SK-N-SH treated with all-trans-retinoic acid at 6 μM for 48 hours (cell line): ENCODE results near the gene AUTS2.

Source experiments
- ATAC-seq: fragments of 200-7000 bp; cut with Tn5 transposase; 3 replicates; pipeline ENCODE4 v1.9.1; 2020; ENCODE audit warnings: mild to moderate bottlenecking, moderate library complexity
- ARNTL ChIP-seq: fragments of 450-650 bp; formaldehyde crosslinking; IDR thresholded peaks from 2 replicates; pipeline ENCODE4 v1.5.0; 2020; ENCODE audit warnings: low read depth, mild to moderate bottlenecking, moderate library complexity, borderline replicate concordance
- BACH2 ChIP-seq: fragments of 250-450 bp; sonication (Bioruptor Pico); IDR thresholded peaks from 2 replicates; pipeline ENCODE4 v1.9.0; 2021; ENCODE audit warnings: mild to moderate bottlenecking, borderline replicate concordance
- CSDC2 ChIP-seq: fragments of 250-450 bp; sonication (Bioruptor Pico); IDR thresholded peaks from 2 replicates; pipeline ENCODE4 v1.5.0; 2020; ENCODE audit warnings: mild to moderate bottlenecking, moderate library complexity
- GLIS3 ChIP-seq: fragments of 250-450 bp; sonication (Bioruptor Pico); IDR thresholded peaks from 2 replicates; pipeline ENCODE4 v1.5.0; 2020; ENCODE audit warnings: mild to moderate bottlenecking, moderate library complexity
- ISL1 ChIP-seq: fragments of 250-450 bp; sonication (Bioruptor Pico); IDR thresholded peaks from 2 replicates; pipeline ENCODE4 v2.1.2; 2022; ENCODE audit warnings: mild to moderate bottlenecking, moderate library complexity
- OSR1 ChIP-seq: fragments of 250-450 bp; sonication (Bioruptor Pico); IDR thresholded peaks from 2 replicates; pipeline ENCODE4 v1.8.0; 2022; ENCODE audit warnings: moderate library complexity, mild to moderate bottlenecking, inconsistent platforms
- PPARA ChIP-seq: fragments of 250-450 bp; sonication (Bioruptor Pico); IDR thresholded peaks from 2 replicates; pipeline ENCODE4 v1.5.0; 2020; ENCODE audit warnings: mild to moderate bottlenecking, borderline replicate concordance
- RARB ChIP-seq: fragments of 250-450 bp; sonication (Bioruptor Pico); IDR thresholded peaks from 2 replicates; pipeline ENCODE4 v1.8.0; 2021; ENCODE audit warnings: mild to moderate bottlenecking, moderate library complexity
- TCF4 ChIP-seq: fragments of 250-450 bp; sonication (Bioruptor Pico); IDR thresholded peaks from 2 replicates; pipeline ENCODE4 v1.8.0; 2021; ENCODE audit warnings: mild to moderate bottlenecking, moderate library complexity, borderline replicate concordance
- TOX ChIP-seq: fragments of 250-450 bp; sonication (Bioruptor Pico); IDR thresholded peaks from 2 replicates; pipeline ENCODE4 v1.8.0; 2021; ENCODE audit warnings: mild to moderate bottlenecking, moderate library complexity, borderline replicate concordance
- ZC3H10 ChIP-seq: fragments of 250-450 bp; sonication (Bioruptor Pico); IDR thresholded peaks from 2 replicates; pipeline ENCODE4 v1.5.1; 2021; ENCODE audit warnings: mild to moderate bottlenecking, moderate library complexity
- ZFP30 ChIP-seq: fragments of 450-650 bp; formaldehyde crosslinking; IDR thresholded peaks from 2 replicates; pipeline ENCODE4 v1.5.0; 2022; ENCODE audit warnings: mild to moderate bottlenecking, moderate library complexity
- ZNF565 ChIP-seq: fragments of 450-650 bp; formaldehyde crosslinking; conservative IDR thresholded peaks from 2 replicates; pipeline ENCODE4 v1.5.0; 2020; ENCODE audit warnings: low read depth, mild to moderate bottlenecking, moderate library complexity
- ZNF70 ChIP-seq: fragments of 450-650 bp; formaldehyde crosslinking; IDR thresholded peaks from 2 replicates; pipeline ENCODE4 v1.5.0; 2020; ENCODE audit warnings: mild to moderate bottlenecking, moderate library complexity
- ZNF8 ChIP-seq: fragments of 450-650 bp; formaldehyde crosslinking; IDR thresholded peaks from 2 replicates; pipeline ENCODE4 v1.5.0; 2020; ENCODE audit warnings: mild to moderate bottlenecking, moderate library complexity
- TF ChIP-seq, protein P1 (sequence below): fragments of 250-450 bp; sonication (Bioruptor Pico); IDR thresholded peaks from 2 replicates; pipeline ENCODE4 v1.5.1; 2020; ENCODE audit warnings: low read depth, mild to moderate bottlenecking, moderate library complexity
- TF ChIP-seq, protein P2 (sequence below): fragments of 250-450 bp; sonication (Bioruptor Pico); IDR thresholded peaks from 2 replicates; pipeline ENCODE4 v1.5.1; 2021; ENCODE audit warnings: mild to moderate bottlenecking, moderate library complexity
- TF ChIP-seq, protein P3 (sequence below): fragments of 250-450 bp; sonication (Bioruptor Pico); IDR thresholded peaks from 2 replicates; pipeline ENCODE4 v1.5.0; 2020; ENCODE audit warnings: mild to moderate bottlenecking, moderate library complexity
- TF ChIP-seq, protein P4 (sequence below): fragments of 250-450 bp; sonication (Bioruptor Pico); IDR thresholded peaks from 2 replicates; pipeline ENCODE4 v1.8.0; 2020; ENCODE audit warnings: mild to moderate bottlenecking, moderate library complexity, borderline replicate concordance
- TF ChIP-seq, protein P5 (sequence below): fragments of 250-450 bp; sonication (Bioruptor Pico); IDR thresholded peaks from 2 replicates; pipeline ENCODE4 v1.8.0; 2021; ENCODE audit warnings: low read depth, mild to moderate bottlenecking, moderate library complexity, borderline replicate concordance

AUTS2 gene

DNA sequence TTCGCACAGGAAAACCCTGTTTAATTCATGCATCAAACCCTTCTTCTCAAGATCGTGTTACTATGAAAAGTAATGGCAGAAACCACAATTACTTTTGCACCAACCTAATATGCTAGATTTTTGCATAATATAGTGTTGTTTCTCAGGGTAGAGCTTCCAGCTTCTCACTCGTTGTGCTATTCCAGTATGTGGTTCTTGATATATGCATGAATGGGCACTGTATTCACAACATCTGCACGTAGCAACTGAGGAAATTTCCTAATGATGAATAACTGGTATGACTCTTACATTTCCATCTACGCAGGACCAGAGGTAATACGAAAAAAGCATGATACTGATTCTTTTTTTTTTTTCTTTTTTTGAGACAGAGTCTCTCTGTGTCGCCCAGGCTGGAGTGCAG, 1207.1 kb downstream of the AUTS2 start:
- TF ChIP-seq ZNF565 (no peak), ARNTL (CRISPR knock-in tag) (no peak), ZNF8 (CRISPR knock-in tag) (no peak), TCF4 (no peak), CSDC2 (CRISPR knock-in tag) (no peak), RARB (CRISPR knock-in tag) (no peak), ZNF70 (CRISPR knock-in tag) (no peak), ZFP30 (CRISPR knock-in tag) (no peak), PPARA (no peak), ISL1 (CRISPR knock-in tag) (no peak), TOX (no peak)
- TF ChIP-seq, protein P1, sequence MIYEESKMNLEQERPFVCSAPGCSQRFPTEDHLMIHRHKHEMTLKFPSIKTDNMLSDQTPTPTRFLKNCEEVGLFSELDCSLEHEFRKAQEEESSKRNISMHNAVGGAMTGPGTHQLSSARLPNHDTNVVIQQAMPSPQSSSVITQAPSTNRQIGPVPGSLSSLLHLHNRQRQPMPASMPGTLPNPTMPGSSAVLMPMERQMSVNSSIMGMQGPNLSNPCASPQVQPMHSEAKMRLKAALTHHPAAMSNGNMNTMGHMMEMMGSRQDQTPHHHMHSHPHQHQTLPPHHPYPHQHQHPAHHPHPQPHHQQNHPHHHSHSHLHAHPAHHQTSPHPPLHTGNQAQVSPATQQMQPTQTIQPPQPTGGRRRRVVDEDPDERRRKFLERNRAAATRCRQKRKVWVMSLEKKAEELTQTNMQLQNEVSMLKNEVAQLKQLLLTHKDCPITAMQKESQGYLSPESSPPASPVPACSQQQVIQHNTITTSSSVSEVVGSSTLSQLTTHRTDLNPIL (CRISPR knock-in tag): no peak
- TF ChIP-seq, protein P2, sequence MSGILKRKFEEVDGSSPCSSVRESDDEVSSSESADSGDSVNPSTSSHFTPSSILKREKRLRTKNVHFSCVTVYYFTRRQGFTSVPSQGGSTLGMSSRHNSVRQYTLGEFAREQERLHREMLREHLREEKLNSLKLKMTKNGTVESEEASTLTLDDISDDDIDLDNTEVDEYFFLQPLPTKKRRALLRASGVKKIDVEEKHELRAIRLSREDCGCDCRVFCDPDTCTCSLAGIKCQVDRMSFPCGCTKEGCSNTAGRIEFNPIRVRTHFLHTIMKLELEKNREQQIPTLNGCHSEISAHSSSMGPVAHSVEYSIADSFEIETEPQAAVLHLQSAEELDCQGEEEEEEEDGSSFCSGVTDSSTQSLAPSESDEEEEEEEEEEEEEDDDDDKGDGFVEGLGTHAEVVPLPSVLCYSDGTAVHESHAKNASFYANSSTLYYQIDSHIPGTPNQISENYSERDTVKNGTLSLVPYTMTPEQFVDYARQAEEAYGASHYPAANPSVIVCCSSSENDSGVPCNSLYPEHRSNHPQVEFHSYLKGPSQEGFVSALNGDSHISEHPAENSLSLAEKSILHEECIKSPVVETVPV: no peak
- TF ChIP-seq, protein P3, sequence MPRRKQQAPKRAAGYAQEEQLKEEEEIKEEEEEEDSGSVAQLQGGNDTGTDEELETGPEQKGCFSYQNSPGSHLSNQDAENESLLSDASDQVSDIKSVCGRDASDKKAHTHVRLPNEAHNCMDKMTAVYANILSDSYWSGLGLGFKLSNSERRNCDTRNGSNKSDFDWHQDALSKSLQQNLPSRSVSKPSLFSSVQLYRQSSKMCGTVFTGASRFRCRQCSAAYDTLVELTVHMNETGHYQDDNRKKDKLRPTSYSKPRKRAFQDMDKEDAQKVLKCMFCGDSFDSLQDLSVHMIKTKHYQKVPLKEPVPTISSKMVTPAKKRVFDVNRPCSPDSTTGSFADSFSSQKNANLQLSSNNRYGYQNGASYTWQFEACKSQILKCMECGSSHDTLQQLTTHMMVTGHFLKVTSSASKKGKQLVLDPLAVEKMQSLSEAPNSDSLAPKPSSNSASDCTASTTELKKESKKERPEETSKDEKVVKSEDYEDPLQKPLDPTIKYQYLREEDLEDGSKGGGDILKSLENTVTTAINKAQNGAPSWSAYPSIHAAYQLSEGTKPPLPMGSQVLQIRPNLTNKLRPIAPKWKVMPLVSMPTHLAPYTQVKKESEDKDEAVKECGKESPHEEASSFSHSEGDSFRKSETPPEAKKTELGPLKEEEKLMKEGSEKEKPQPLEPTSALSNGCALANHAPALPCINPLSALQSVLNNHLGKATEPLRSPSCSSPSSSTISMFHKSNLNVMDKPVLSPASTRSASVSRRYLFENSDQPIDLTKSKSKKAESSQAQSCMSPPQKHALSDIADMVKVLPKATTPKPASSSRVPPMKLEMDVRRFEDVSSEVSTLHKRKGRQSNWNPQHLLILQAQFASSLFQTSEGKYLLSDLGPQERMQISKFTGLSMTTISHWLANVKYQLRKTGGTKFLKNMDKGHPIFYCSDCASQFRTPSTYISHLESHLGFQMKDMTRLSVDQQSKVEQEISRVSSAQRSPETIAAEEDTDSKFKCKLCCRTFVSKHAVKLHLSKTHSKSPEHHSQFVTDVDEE (CRISPR knock-in tag): no peak
- TF ChIP-seq, protein P4, sequence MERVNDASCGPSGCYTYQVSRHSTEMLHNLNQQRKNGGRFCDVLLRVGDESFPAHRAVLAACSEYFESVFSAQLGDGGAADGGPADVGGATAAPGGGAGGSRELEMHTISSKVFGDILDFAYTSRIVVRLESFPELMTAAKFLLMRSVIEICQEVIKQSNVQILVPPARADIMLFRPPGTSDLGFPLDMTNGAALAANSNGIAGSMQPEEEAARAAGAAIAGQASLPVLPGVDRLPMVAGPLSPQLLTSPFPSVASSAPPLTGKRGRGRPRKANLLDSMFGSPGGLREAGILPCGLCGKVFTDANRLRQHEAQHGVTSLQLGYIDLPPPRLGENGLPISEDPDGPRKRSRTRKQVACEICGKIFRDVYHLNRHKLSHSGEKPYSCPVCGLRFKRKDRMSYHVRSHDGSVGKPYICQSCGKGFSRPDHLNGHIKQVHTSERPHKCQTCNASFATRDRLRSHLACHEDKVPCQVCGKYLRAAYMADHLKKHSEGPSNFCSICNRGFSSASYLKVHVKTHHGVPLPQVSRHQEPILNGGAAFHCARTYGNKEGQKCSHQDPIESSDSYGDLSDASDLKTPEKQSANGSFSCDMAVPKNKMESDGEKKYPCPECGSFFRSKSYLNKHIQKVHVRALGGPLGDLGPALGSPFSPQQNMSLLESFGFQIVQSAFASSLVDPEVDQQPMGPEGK (CRISPR knock-in tag): no peak
- ATAC-seq: no peak

DNA sequence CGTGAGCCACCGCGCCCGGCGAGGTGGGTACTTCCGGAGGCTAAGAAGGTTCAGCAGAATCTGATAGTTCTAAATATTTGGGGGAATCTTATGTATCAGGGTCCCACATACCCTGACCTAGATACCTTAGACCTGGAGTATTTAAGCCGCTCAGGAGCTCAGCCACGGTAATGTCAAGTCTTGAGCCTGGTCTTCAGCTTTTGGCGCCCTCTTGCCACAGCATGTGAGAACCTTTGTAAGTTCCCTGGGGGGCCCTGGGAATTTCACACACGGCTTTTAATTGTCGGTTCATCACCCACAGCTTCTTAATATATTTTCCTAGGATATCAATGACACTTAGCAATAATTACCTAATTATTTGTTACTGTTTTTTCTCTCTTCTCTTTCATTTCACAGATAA, 1209.4 kb downstream of the AUTS2 start:
- ATAC-seq: no peak
- TF ChIP-seq ARNTL (CRISPR knock-in tag): no peak
- no peak for TF ChIP-seq ISL1 (CRISPR knock-in tag)
- TF ChIP-seq GLIS3 (CRISPR knock-in tag): no peak
- TF ChIP-seq, protein P5, sequence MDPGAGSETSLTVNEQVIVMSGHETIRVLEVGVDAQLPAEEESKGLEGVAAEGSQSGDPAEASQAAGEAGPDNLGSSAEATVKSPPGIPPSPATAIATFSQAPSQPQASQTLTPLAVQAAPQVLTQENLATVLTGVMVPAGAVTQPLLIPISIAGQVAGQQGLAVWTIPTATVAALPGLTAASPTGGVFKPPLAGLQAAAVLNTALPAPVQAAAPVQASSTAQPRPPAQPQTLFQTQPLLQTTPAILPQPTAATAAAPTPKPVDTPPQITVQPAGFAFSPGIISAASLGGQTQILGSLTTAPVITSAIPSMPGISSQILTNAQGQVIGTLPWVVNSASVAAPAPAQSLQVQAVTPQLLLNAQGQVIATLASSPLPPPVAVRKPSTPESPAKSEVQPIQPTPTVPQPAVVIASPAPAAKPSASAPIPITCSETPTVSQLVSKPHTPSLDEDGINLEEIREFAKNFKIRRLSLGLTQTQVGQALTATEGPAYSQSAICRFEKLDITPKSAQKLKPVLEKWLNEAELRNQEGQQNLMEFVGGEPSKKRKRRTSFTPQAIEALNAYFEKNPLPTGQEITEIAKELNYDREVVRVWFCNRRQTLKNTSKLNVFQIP (CRISPR knock-in tag): no peak
- no peak for TF ChIP-seq TCF4
- TF ChIP-seq, protein P4 (CRISPR knock-in tag): no peak
- TF ChIP-seq ZC3H10 (CRISPR knock-in tag): no peak
- TF ChIP-seq BACH2 (CRISPR knock-in tag): no peak
- no peak for TF ChIP-seq OSR1 (CRISPR knock-in tag)
- no peak for TF ChIP-seq TOX
- no peak for TF ChIP-seq RARB (CRISPR knock-in tag)
- TF ChIP-seq ZNF8 (CRISPR knock-in tag): no peak
- TF ChIP-seq CSDC2 (CRISPR knock-in tag): no peak
